Kidney glomerular epithelial cell (primary cell): ENCODE results near the gene ZFHX3.

ENCODE experiments used
- DNase-seq: peaks from one replicate; lab custom pipeline; 2025; lab: John Stamatoyannopoulos, UW

Gene ZFHX3

GRCh38 chr16:73054813-73055482 is 7.0 kb upstream of the ZFHX3 start:
- DNase-seq, result no peak

- DNase-seq, result no peak
Measured at GRCh38 chr16:73054498-73054812, 6.5 kb upstream of the ZFHX3 start.

- no peak for DNase-seq
Measured at GRCh38 chr16:73054125-73054484, 6.2 kb upstream of the ZFHX3 start.

DNA sequence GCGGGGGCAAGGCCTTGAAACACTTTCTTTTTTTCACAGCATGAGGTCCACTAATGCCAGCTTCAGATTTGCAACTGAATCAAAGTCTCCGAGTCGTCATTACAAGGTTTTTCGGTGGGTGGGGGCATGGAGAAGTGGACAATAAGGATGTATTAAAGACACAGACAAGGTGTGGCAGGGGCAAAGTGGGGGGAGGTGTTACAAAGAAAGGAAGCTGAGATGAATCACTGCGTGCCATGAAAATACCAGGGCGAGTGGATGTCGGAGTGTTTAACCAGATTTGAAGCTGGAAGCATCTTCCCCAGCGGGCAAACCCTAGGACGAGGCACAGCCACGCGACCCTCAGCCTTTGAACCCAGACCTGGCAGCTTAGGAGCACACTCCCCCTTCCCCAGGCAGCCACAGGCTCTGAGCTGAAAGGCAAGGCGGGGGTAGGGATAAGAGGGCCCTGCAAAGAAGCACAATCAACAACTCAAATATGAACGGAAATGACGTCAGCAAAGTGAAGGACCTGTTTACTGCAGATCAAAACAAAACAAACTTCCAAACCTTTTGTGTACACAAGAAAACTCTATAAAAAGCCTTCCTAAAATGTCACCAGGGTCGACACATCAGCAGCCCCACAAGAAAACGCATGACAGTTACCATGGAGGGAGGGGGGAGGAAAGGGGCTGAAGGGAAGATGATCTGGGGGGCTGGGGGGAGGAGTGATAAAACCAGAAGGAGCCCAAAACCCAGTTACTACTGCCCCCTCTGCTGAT is 5.6 kb upstream of the ZFHX3 start:
- DNase-seq, result no peak

DNA sequence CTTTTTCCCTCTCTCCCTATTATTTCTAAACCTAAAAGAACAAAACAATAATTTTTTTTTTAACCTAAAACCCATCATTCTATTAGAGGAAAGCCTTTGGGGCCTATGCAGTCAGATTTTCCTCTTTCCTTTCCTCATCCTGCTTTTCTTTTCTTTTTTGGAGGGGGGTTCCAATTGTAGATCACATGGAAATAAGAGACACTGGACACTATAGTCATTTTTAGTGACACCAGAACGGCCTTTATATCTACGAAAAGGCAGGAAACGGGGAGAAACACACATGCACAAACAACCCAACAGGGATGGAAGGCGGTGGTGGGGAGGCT is 5.1 kb upstream of the ZFHX3 start:
- DNase-seq, result no peak

- DNase-seq, result no peak
Measured at GRCh38 chr16:73052576-73052975, 4.6 kb upstream of the ZFHX3 start.

- DNase-seq, result no peak
Measured at GRCh38 chr16:73051961-73052360, 4.0 kb upstream of the ZFHX3 start.

GRCh38 chr16:73051226-73051625 is 3.3 kb upstream of the ZFHX3 start:
- no peak for DNase-seq

- no peak for DNase-seq
Measured at GRCh38 chr16:73050201-73051099, 2.5 kb upstream of the ZFHX3 start.

DNA sequence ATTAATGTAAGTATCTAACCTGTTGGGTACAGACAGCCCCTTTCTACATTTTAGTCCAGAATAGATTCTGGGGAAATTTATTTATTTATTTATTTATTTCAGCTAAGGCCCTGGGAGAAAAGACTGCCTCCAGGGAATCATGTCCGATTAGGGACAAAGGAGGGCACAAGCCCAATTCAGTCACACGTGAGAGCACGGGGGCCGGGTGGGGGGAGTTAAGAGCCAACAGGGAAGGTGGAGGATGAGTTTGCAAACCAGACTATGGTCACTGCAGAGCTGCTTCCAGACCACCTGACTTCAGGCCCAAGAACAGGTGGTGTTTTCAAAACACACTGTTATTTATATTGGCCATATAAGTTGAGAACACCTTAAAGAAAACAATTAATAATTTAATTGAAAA is 1.6 kb upstream of the ZFHX3 start:
- no peak for DNase-seq

- DNase-seq, result no peak
Measured at GRCh38 chr16:73049091-73049490, 1.2 kb upstream of the ZFHX3 start.

GRCh38 chr16:73048292-73049080 is 558 bp upstream of the ZFHX3 start:
- DNase-seq, result peak; percentile 18

DNA sequence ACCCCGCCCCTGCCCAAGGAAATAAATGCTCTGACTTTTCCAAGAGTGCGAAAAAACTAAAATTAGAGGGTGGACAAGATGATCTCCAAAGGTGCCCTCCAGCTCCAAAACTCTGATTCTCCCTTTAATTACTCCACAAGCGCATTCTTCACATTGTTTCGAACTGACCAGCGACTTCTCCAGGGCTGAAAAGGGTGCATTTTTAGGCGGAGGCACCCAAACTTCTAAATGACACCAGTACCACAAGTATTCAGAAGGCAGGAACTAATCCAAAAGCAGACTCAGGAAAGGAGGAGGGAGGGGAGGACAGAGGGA is 750 bp downstream of the ZFHX3 start:
- DNase-seq, result no peak

- no peak for DNase-seq
Measured at GRCh38 chr16:73046849-73047214, 1.1 kb downstream of the ZFHX3 start.

DNA sequence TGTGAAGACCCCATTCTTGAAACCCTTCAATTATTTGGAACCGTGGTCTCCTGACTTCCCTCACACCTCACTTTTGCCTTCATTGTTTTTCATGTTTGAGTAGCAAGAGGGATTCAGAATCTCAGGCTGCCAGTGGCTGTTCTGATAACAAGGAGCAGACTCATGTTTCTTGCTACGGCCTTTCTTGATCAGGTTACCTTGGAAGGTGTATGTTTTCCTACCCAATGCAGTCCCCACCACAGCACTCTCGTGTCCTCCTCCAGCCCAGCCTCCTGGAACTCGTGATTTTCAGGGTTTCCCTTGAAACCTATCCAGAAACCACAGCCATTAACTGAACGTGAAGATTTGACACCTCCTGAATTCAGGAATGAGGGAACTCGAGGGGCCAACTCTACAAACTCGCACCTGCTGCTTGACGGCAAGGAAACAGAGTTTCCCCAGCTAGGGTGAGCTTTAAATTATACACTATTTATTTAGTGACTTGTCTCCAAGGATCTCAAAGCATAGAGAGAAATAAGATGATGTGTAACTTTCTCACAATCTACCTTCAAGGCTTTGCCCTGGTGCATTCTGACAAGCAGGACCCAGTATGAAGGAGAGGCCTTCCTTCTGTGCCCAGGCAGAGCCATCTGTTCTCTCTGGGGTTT is 1.6 kb downstream of the ZFHX3 start:
- no peak for DNase-seq

DNA sequence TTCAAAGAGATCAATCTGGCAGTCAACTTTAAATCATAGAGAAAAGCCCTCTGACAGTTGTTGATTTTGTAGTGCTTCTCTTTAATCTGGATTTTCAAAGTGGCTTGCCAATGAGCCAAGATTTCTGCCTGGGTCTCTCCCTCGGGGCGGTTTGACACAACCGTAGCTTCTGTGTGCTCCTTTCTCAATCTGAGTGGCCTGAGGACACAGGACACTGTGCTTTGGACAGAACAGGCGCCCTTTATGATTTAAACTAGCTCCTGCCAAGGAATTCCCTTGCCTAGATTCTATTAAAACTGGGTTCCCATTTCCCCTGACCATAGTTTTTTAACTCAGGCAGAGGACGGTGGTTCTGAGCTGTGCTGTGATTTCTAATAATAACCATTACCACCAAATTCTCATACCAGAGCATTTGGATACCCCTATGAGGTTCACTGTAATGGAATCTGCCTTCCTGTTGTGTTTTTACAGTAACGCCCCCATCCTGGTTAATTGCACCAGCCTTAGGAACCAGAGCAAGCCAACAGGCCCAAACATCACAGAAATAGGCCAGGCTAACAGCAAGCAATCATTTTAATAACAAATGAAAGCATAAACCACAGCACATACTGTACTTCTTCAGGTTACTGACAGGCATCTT is 4.0 kb downstream of the ZFHX3 start:
- no peak for DNase-seq

GRCh38 chr16:73042807-73043206 is 5.1 kb downstream of the ZFHX3 start:
- DNase-seq, result no peak

DNA sequence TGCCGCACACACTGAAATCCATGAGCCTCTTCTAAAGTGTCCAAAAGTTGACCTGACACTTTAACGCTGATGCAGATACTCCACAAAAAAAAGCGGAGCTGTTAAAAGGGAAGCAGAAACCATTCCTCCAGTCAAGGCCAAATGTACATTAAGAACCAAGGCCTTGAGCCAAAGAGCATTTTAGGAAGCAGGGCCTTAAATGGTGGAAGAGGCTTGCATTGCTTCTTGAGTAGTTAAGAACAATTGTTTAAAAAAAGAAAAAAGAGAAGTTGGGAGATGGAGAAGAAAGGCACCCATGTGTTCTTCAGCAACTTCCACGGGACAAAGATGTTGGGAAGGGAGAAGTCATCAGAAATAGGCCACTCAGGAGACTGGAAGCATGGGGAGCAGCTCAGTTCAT is 6.3 kb downstream of the ZFHX3 start:
- no peak for DNase-seq

GRCh38 chr16:73040735-73041402 is 7.1 kb downstream of the ZFHX3 start:
- no peak for DNase-seq

DNA sequence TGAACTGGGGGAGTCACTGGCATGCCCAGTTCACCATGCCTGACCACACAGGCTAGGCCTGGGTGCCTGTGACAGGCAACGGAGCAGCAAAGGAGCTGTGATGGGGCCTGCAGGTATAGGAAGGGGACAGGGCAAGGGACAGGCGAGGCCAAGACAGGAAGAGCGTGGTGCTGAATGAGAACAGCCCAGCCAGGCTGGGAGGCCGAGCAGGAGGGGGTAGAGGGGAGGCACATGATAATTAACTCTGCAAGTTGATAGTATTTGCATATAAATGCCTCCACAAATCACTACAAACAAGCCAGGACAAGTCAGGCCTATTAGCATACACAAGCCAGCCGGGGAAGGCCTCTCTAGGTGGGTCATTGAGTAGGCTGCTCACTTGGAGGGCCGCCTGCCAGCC is 7.8 kb downstream of the ZFHX3 start:
- DNase-seq, result no peak
